ENCODE results near the gene CHST1.

- no peak for TF ChIP-seq CTCF (IDR thresholded peaks at IDR 0.05)
- no peak for TF ChIP-seq JUN (IDR thresholded peaks at IDR 0.05)
- TF ChIP-seq JUNB (IDR thresholded peaks at IDR 0.05) = no peak
- no peak for TF ChIP-seq ZNF302 (CRISPR knock-in tag; IDR thresholded peaks at IDR 0.05)
- TF ChIP-seq RAD21 (conservative IDR thresholded peaks at IDR 0.05 in 1 of 2, IDR thresholded peaks at IDR 0.05 in 1 of 2) = no peak
- no peak for TF ChIP-seq CHD2 (IDR thresholded peaks at IDR 0.05; ENCODE audit: low read length, partially characterized antibody)
- TF ChIP-seq ZFP36 (IDR thresholded peaks at IDR 0.05; ENCODE audit: borderline replicate concordance, partially characterized antibody) = no peak
- TF ChIP-seq BHLHE40 (IDR thresholded peaks at IDR 0.05; ENCODE audit: low read depth, low read length) = no peak
Observed at GRCh38 chr11:45609337-45609736, 56.1 kb downstream of the CHST1 start.
